Measurements from ENCODE around the gene EBP.

Gene EBP

GRCh38 chrX:48521353-48522243 lies at the start of gene EBP:
Gene EBP, plus strand, starts transcription at chrX:48521808. Its CDS starts 1,964 bp downstream, at chrX:48523772.
- DNase-seq (ENCODE audit: insufficient read length, low spot score), result peak; percentile 81
- FAIRE-seq, result peak; percentile 94

- DNase-seq (ENCODE audit: insufficient read length, low spot score) (no peak), FAIRE-seq (no peak)
Observed at GRCh38 chrX:48472225-48472624, 49.4 kb upstream of the EBP start.

GRCh38 chrX:48472851-48473703 lies 48.5 kb upstream of the EBP start:
- FAIRE-seq, result no peak
- DNase-seq (ENCODE audit: insufficient read length, low spot score), result no peak

- no peak for FAIRE-seq
Observed at GRCh38 chrX:48473704-48473990, 48.0 kb upstream of the EBP start.

GRCh38 chrX:48474127-48474526 lies 47.5 kb upstream of the EBP start:
- FAIRE-seq (peak; percentile 28), DNase-seq (ENCODE audit: insufficient read length, low spot score) (no peak)

More at GRCh38 chrX:48473704-48473990, 48.0 kb upstream of the EBP start:
- DNase-seq (ENCODE audit: insufficient read length, low spot score), result no peak

GRCh38 chrX:48474581-48474980 lies 47.0 kb upstream of the EBP start:
- FAIRE-seq, result no peak
- DNase-seq (ENCODE audit: insufficient read length, low spot score), result no peak

- DNase-seq (ENCODE audit: insufficient read length, low spot score) (no peak), FAIRE-seq (no peak)
Observed at GRCh38 chrX:48475296-48475695, 46.3 kb upstream of the EBP start.

- peak; percentile 94 for FAIRE-seq
- DNase-seq (ENCODE audit: insufficient read length, low spot score), result peak; percentile 69
Observed at GRCh38 chrX:48475774-48476577, 45.6 kb upstream of the EBP start, which contains the start of gene FTSJ1. Gene FTSJ1, plus strand, starts transcription at chrX:48476199. Its CDS starts 1,849 bp downstream, at chrX:48478048.

- DNase-seq (ENCODE audit: insufficient read length, low spot score) (no peak), FAIRE-seq (peak; percentile 4)
Observed at GRCh38 chrX:48476919-48477318, 44.7 kb upstream of the EBP start.

- no peak for FAIRE-seq
- no peak for DNase-seq (ENCODE audit: insufficient read length, low spot score)
Observed at GRCh38 chrX:48477960-48478755, 43.5 kb upstream of the EBP start.

- FAIRE-seq (no peak), DNase-seq (ENCODE audit: insufficient read length, low spot score) (no peak)
Observed at GRCh38 chrX:48478806-48479205, 42.8 kb upstream of the EBP start.

- no peak for DNase-seq (ENCODE audit: insufficient read length, low spot score)
- FAIRE-seq, result no peak
Observed at GRCh38 chrX:48480142-48480541, 41.5 kb upstream of the EBP start.

- DNase-seq (ENCODE audit: insufficient read length, low spot score), result no peak
- FAIRE-seq, result no peak
Observed at GRCh38 chrX:48480583-48480982, 41.0 kb upstream of the EBP start.

GRCh38 chrX:48482526-48482925 lies 39.1 kb upstream of the EBP start:
- FAIRE-seq (no peak), DNase-seq (ENCODE audit: insufficient read length, low spot score) (no peak)

GRCh38 chrX:48487362-48487798 lies 34.2 kb upstream of the EBP start:
- FAIRE-seq (no peak), DNase-seq (ENCODE audit: insufficient read length, low spot score) (no peak)

- DNase-seq (ENCODE audit: insufficient read length, low spot score), result no peak
- FAIRE-seq, result no peak
Observed at GRCh38 chrX:48488034-48488433, 33.6 kb upstream of the EBP start.

- no peak for DNase-seq (ENCODE audit: insufficient read length, low spot score)
- no peak for FAIRE-seq
Observed at GRCh38 chrX:48489296-48489695, 32.3 kb upstream of the EBP start.

GRCh38 chrX:48489892-48490291 lies 31.7 kb upstream of the EBP start:
- no peak for FAIRE-seq
- DNase-seq (ENCODE audit: insufficient read length, low spot score), result no peak

- FAIRE-seq (no peak), DNase-seq (ENCODE audit: insufficient read length, low spot score) (no peak)
Observed at GRCh38 chrX:48490661-48491060, 30.9 kb upstream of the EBP start.

- DNase-seq (ENCODE audit: insufficient read length, low spot score), result no peak
Observed at GRCh38 chrX:48491809-48492208, 29.8 kb upstream of the EBP start.

More at GRCh38 chrX:48491809-48492208, 29.8 kb upstream of the EBP start:
- no peak for FAIRE-seq
